ENCODE data around the gene GP1BA.

DNA sequence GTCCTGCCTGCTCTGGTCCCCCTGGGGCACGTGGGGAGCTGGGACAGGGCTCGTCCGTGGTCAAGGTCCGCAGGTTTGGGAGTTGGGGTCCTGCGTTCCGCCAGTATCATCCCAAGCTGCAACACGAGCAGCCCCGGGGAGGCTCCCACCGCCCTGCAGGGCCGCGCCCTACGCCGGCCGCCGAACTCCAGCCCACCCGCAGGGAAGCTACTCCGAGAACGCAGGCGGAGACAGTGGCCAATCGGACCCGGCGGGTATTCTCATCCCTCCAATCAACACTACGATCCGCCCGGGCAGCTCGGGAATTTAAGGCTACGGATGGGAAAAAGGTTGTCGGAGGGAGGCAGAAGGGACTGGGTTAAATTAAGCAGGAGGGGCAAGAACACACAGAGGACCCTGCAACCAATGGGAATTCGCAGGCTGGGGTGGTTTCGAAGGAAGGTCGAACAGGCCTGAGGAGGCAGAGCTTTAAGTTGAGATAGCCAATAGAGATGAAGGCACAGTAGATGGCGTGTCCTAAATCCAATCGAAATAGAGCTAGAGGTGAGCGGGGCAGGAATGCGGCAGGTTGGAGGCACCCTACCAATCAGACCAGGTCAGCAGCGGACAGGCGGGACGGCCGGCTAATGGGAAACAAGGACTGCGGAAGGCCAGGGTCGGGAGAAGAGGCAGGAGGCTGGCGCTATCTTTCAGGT is 34.9 kb downstream of the GP1BA start:
- TF ChIP-seq, protein P1, sequence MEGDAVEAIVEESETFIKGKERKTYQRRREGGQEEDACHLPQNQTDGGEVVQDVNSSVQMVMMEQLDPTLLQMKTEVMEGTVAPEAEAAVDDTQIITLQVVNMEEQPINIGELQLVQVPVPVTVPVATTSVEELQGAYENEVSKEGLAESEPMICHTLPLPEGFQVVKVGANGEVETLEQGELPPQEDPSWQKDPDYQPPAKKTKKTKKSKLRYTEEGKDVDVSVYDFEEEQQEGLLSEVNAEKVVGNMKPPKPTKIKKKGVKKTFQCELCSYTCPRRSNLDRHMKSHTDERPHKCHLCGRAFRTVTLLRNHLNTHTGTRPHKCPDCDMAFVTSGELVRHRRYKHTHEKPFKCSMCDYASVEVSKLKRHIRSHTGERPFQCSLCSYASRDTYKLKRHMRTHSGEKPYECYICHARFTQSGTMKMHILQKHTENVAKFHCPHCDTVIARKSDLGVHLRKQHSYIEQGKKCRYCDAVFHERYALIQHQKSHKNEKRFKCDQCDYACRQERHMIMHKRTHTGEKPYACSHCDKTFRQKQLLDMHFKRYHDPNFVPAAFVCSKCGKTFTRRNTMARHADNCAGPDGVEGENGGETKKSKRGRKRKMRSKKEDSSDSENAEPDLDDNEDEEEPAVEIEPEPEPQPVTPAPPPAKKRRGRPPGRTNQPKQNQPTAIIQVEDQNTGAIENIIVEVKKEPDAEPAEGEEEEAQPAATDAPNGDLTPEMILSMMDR (IDR thresholded peaks at IDR 0.05; ENCODE audit: low read length), result no peak
- TF ChIP-seq EZH2 (IDR thresholded peaks at IDR 0.05; ENCODE audit: borderline replicate concordance, low read length), result no peak

Measured in OCI-LY1 (cell line).